Activated CD4-positive, alpha-beta T cell treated with anti-CD3 and anti-CD28 coated beads, Interleukin-2, amount 10 ng/mL, durations not matched to agents 24 days and 14 days (primary cell): ENCODE measurements around the gene IL20RB. TPM values are rescaled to one million over a fixed set of nuclear protein-coding genes. Genes with fewer than 3 reads are reported as not detected.

Experiments
- DNase-seq: peaks from one replicate; pipeline ENCODE4 v3.0.0; 2022
- H3K27ac Mint-ChIP-seq: one replicate; pipeline ENCODE4 v1.8.0; 2022; ENCODE audit warnings: mild to moderate bottlenecking, mixed read lengths
- H3K27me3 Mint-ChIP-seq: one replicate; pipeline ENCODE4 v1.8.0; 2022; ENCODE audit warnings: mixed read lengths
- H3K36me3 Mint-ChIP-seq: one replicate; pipeline ENCODE4 v1.8.0; 2022; ENCODE audit warnings: low read depth, mild to moderate bottlenecking, mixed read lengths
- H3K4me1 Mint-ChIP-seq: one replicate; pipeline ENCODE4 v1.8.0; 2021; ENCODE audit warnings: mixed read lengths
- H3K4me3 Mint-ChIP-seq: one replicate; pipeline ENCODE4 v1.8.0; 2022; ENCODE audit warnings: mild to moderate bottlenecking, moderate library complexity, mixed read lengths
- H3K9me3 Mint-ChIP-seq: one replicate; pipeline ENCODE4 v1.8.0; 2021; ENCODE audit warnings: mixed read lengths
- intact Hi-C: fragments of 100-400 bp; cut with micrococcal nuclease; formaldehyde crosslinking; loops from one replicate; pipeline ENCODE4 v1.15.1; 2023
- total RNA-seq: library from RNA; stranded (reverse); gene quantifications from 2 replicates; pipeline ENCODE4 v1.2.3, GENCODE V29; 2022

The IL20RB gene
- total RNA-seq, 1 donor from 2014 or later: 1.8 TPM

DNA sequence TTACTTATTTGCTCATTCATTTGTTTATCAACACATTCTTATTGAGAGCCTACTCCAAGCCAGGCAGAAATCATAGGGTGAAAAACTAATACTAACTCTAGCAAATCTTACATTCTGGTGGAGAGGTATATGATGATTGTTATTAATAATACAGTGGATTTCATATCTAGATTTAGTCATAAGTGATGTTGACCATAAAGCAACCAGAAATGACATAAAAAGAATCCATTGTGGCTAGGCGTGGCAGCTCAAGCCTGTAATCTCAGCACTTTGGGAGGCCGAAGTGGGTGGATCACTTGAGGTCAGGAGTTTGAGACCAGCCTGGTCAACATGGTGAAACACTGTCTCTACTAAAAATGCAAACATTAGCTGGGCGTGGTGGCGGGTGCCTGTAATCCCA is 26.2 kb upstream of the IL20RB start:
- peaks cover 61% of the 10 kb centered on the region for H3K36me3 Mint-ChIP-seq

DNA sequence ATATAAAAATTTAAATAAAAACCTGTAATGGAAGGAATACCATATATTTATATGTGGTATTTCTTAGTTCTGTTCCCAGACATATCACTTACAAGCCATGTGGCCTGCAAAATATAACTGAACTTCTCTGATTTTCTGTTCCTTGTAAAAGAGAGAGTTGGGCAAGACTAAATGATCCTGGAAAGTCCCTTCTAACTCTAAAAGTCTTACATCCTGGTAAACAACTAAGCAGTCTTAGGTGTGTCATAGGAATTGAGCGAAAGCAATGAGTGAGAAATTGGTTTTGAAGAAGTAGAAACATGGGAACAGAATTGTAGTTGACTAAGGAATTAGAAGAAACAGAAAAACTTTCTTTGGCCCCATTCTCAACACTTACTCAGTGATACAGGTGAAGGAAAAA is 25.3 kb upstream of the IL20RB start:
- Mint-ChIP-seq H3K4me1 (peaks cover 40% of the 10 kb centered on the region), H3K9me3 (no peaks in the 10 kb centered on the region), H3K27ac (peak overlapping the region; percentile 83), H3K27me3 (no peaks in the 10 kb centered on the region), H3K36me3 (peaks cover 64% of the 10 kb centered on the region), H3K4me3 (peak overlapping the region; percentile 12)
- intact Hi-C loops: loop anchor here (2.0 to 5.0 kb wide), 2 partner anchors 14 to 35 kb away; no protein-coding TSS in a partner anchor
- DNase-seq: no peak

More for the DNA sequence above, 26.2 kb upstream of the IL20RB start:
- Mint-ChIP-seq H3K4me1 (peaks cover 39% of the 10 kb centered on the region), H3K27ac (peak overlapping the region; percentile 62), H3K9me3 (peaks cover 3% of the 10 kb centered on the region), H3K27me3 (no peaks in the 10 kb centered on the region), H3K4me3 (no peak overlapping the region)
- intact Hi-C loops: loop anchor here (2.0 to 5.0 kb wide), 2 partner anchors 13 to 34 kb away; no protein-coding TSS in a partner anchor
- DNase-seq: no peak

DNA sequence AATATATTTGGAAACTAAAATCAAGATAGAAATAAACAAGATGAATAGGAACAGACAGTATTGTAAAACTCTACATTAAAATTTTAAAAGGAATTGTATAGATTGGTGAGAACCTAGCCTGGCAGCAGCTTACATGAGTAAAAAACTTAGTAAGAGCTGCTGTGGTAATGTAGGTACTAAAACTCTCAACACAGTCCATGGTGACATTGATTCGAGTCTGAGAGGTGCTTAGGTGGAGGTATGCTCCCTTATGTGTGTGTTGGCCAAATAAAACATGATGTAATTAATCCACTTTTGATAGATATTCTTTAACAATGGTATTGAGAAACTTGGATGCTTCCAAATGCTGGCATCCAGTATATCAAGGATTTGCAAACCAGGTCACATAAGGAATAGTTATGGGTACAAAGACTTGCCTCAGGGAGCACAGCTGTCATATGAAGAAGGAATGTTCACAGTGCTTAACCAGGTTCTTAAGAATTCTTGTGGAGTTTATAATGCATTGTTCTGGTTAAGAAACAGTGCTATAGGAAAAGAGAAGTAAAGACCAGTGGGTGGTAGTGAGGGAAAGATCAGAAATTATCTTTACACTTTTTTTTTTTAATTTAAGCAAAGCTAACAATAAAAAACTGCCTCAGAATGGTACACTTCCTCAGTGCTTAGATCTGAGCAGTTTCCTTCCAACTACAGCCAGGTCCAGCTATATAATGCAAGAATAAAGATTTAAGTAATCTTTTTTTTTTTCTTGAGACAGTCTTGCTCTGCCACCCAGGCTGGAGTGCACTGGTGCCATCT is 24.6 kb upstream of the IL20RB start:
- Mint-ChIP-seq H3K27ac (peak overlapping the region; percentile 83), H3K4me1 (peaks cover 42% of the 10 kb centered on the region), H3K4me3 (peak overlapping the region; percentile 12), H3K27me3 (no peaks in the 10 kb centered on the region), H3K9me3 (no peaks in the 10 kb centered on the region), H3K36me3 (peaks cover 62% of the 10 kb centered on the region)
- intact Hi-C loops: loop anchor here (2.0 to 5.0 kb wide), 2 partner anchors 14 to 36 kb away; no protein-coding TSS in a partner anchor
- no peak for DNase-seq

DNA sequence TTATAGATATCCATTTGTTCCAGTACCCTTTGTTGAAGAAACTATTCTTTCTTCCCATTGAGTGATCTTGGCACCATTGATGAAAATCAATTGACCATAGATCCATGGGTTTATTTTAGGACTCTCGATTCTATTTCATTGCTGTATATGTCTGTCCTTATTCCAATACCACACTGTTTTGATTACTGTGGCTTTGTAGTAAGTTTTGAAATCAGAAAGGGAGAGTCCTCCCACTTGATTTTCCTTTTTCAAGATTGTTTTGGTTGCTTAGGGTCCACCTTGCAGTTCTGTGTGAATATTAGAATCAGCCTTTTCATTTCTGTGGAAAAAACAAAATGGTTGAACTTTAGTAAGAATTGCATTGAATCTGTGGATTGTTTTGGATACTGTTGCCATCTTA is 20.6 kb upstream of the IL20RB start:
- Mint-ChIP-seq H3K4me3 (no peak overlapping the region), H3K36me3 (peaks cover 44% of the 10 kb centered on the region), H3K27ac (no peak overlapping the region), H3K9me3 (no peaks in the 10 kb centered on the region), H3K27me3 (no peaks in the 10 kb centered on the region), H3K4me1 (peaks cover 38% of the 10 kb centered on the region)
- no peak for DNase-seq
- intact Hi-C loops: loop anchor here (5.0 kb wide), 1 partner anchor 75 kb away; the partner anchor contains the start of gene NCK1

DNA sequence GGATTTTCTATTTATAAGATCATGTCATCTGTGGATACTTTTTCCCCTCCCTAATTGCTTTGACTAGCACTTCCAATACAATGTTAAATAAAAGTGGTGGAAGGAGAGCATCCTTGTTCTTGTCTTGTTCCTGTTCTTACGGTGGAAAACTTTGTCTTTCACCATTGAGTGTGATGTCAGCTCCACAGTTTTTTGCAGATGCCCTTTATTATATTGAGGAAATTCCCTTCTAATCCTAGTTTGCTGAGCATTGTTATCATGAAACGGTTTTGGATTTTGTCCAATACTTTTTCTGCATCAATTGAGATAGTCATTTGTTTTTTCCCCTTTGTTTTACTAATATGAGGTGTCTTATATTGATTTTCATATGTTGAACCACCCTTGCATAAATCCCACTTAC is 19.9 kb upstream of the IL20RB start:
- H3K4me3 Mint-ChIP-seq: no peak overlapping the region
- intact Hi-C loops: loop anchor here (5.0 kb wide), 1 partner anchor 76 kb away; the partner anchor contains the start of gene NCK1
- peaks cover 37% of the 10 kb centered on the region for H3K4me1 Mint-ChIP-seq
- DNase-seq: no peak
- no peak overlapping the region for H3K27ac Mint-ChIP-seq
- H3K9me3 Mint-ChIP-seq: no peaks in the 10 kb centered on the region
- no peaks in the 10 kb centered on the region for H3K27me3 Mint-ChIP-seq
- H3K36me3 Mint-ChIP-seq: peaks cover 41% of the 10 kb centered on the region

DNA sequence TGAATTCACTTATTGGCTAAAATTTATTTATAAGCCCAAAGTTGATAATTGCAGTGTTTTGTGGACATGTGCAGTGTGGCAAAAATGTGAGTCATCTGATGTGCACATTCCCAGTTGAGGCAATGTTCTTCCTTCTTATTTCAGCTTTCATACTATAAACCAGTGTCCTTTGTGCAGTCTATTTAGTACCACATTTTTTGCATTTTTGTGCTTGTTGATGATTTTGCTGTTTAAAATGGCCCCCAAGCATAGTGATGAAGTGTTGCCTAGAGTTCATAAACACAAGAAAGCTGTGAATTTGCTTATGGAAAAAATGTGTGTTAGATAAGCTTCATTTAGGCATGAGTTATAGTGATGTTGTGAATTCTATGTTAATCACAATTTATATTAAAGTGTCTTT is 19.4 kb upstream of the IL20RB start:
- Mint-ChIP-seq H3K4me1 (peaks cover 37% of the 10 kb centered on the region), H3K9me3 (no peaks in the 10 kb centered on the region), H3K36me3 (peaks cover 38% of the 10 kb centered on the region), H3K27ac (peak overlapping the region; percentile 40), H3K4me3 (no peak overlapping the region), H3K27me3 (no peaks in the 10 kb centered on the region)
- intact Hi-C loops: loop anchor here (5.0 kb wide), 1 partner anchor 76 kb away; the partner anchor contains the start of gene NCK1
- no peak for DNase-seq

DNA sequence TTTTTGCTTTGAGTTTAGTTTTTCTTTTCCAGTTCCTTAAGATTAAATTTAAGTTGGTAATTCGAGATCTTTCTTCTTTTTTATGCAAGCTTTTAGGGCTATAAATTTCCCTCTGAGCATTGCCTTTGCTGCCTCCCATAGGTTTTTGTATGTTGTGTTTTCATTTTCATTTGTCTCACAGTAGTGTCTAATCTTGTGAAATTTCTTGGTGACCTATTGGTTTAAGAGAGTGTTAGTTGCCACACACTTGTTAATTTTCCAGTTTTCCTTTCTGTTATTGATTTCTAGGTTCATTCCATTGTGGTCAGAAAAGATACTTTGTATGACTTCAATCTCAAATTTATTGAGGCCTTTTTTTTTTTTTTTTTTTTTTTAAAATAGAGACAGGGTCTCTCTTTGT is 18.3 kb upstream of the IL20RB start:
- H3K36me3 Mint-ChIP-seq: peaks cover 34% of the 10 kb centered on the region
- no peaks in the 10 kb centered on the region for H3K9me3 Mint-ChIP-seq
- H3K27me3 Mint-ChIP-seq: no peaks in the 10 kb centered on the region
- peak overlapping the region; percentile 10 for H3K4me3 Mint-ChIP-seq
- H3K4me1 Mint-ChIP-seq: peaks cover 40% of the 10 kb centered on the region
- intact Hi-C loops: loop anchor here (5.0 kb wide), 1 partner anchor 77 kb away; the partner anchor contains the start of gene NCK1
- no peak for DNase-seq
- H3K27ac Mint-ChIP-seq: peak overlapping the region; percentile 18

DNA sequence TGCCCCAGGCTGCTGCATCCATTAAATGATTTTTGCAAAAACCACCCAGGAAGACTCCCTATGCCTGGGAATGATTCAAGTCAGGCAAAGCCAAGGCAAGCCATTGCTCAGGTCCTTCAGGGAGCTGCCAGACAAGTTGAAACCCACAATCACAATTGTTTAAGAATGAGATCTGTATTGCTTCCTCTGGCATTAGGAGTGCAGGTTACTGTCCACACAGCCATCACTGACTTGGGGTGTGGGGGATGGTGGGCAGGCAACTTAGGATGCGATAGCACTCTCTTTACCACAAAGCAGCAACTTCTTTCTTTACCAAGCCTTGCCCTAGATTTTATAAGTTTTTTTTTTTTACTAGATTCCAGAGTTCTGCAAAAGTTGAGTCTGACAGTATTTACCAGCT is 15.0 kb upstream of the IL20RB start:
- no peaks in the 10 kb centered on the region for H3K27me3 Mint-ChIP-seq
- H3K4me1 Mint-ChIP-seq: peaks cover 33% of the 10 kb centered on the region
- no peak overlapping the region for H3K4me3 Mint-ChIP-seq
- H3K36me3 Mint-ChIP-seq: peaks cover 27% of the 10 kb centered on the region
- intact Hi-C loops: no loop called here
- DNase-seq: no peak
- no peaks in the 10 kb centered on the region for H3K9me3 Mint-ChIP-seq
- H3K27ac Mint-ChIP-seq: no peak overlapping the region

DNA sequence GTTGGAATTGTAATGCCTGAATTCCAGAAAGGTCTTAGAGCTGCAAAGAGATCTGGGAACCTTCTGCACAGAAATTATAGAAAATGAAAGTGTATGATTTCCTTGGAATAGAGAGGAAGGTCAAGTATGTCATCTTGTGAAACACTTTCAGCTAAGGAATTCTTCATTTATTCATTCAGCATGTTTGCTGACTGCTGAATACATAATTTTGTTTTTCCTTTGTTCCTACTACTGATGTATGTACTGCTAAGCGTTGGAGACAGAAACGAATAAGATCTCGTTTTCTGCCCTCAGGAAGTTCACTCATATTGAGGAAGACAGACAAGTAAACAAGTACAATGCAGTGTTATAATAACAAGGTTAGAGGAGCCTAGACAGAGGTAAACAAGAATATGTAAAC is 14.3 kb upstream of the IL20RB start:
- intact Hi-C loops: no loop called here
- Mint-ChIP-seq H3K36me3 (peaks cover 27% of the 10 kb centered on the region), H3K4me3 (no peak overlapping the region), H3K27ac (no peak overlapping the region), H3K9me3 (no peaks in the 10 kb centered on the region), H3K4me1 (peaks cover 27% of the 10 kb centered on the region), H3K27me3 (no peaks in the 10 kb centered on the region)
- no peak for DNase-seq

DNA sequence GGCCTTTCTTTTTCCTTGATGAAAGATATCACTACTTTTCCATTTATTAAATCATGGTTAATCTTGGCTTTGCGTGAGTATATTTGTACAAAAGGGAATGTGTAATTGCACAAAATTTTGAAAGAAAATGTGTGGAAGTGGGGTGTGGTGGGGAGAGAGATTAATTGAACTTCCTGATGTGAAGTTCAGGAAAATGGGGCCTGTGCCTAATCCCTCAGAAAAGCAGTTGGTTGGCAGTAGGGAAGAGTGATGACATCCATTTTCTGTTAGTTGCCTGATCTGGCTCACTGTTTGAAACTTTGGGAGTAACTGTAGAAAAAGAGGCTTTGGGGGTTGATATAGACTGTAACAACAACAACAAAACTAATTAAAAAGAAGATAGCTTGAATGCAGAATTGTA is 10.8 kb upstream of the IL20RB start:
- no peak overlapping the region for H3K27ac Mint-ChIP-seq
- DNase-seq: no peak
- intact Hi-C loops: no loop called here
- H3K9me3 Mint-ChIP-seq: no peaks in the 10 kb centered on the region
- H3K36me3 Mint-ChIP-seq: peaks cover 29% of the 10 kb centered on the region
- H3K4me3 Mint-ChIP-seq: no peak overlapping the region
- peaks cover 18% of the 10 kb centered on the region for H3K4me1 Mint-ChIP-seq
- no peaks in the 10 kb centered on the region for H3K27me3 Mint-ChIP-seq

DNA sequence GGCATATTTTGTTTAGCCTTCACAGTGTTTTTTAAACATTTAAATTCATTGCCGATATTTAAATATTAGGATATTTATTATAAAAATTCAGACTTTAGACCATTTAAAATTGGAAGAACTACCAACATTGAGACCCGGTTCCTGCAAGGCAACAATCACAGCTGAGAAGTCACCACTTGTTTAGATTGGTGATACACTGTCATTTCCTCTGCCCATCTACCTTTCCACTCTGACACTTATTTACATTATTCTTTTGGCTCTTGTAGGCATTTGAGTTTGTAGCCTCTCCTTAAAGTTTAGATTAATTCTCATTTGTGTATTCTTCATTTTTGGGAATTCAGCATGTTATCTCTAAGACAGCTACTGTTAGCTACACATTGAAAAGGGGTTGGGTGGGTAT is 10.3 kb upstream of the IL20RB start:
- Mint-ChIP-seq H3K4me1 (peaks cover 17% of the 10 kb centered on the region), H3K27me3 (no peaks in the 10 kb centered on the region), H3K9me3 (no peaks in the 10 kb centered on the region), H3K36me3 (peaks cover 30% of the 10 kb centered on the region), H3K4me3 (no peak overlapping the region), H3K27ac (no peak overlapping the region)
- intact Hi-C loops: no loop called here
- DNase-seq: no peak

DNA sequence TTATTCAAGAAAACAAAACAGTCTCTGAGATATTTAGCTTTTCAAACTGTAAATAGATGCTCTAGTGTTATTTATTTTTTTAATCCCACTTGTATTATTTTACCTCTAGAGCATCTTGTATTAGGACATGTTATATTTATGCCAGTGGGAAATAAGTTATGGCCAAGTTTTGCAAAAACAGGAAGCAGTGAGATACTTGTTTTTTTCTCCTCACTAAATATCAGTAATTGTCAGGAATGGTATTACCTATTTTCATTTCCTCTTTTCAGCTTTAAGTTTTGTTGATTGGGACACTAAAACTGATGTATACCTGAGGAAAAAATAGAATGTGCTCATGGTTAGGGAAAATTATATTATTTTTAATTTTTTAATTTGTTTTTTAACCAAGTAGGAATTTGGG is 8.6 kb upstream of the IL20RB start:
- Mint-ChIP-seq H3K4me1 (peaks cover 4% of the 10 kb centered on the region), H3K4me3 (no peak overlapping the region), H3K27ac (no peak overlapping the region), H3K27me3 (no peaks in the 10 kb centered on the region), H3K9me3 (no peaks in the 10 kb centered on the region), H3K36me3 (peaks cover 27% of the 10 kb centered on the region)
- no peak for DNase-seq
- intact Hi-C loops: no loop called here

DNA sequence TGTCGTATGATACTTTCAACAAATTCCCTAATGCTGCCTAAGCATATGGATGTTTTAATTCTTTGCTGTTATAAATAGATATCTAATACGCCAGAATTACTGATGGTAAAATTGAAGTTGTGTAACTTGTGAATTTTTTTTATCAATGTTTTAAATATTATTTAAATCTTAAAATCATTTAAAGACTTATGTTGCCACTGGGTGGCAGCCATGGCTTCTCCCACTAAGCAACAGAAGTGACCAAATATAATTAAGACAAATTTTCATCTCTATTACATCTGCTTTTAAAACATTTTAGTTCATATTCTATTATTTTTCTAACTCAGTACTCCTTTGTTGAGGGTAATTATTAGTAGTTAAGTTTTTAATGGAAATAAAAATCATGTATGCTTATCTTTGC is 8.1 kb upstream of the IL20RB start:
- H3K36me3 Mint-ChIP-seq: peaks cover 24% of the 10 kb centered on the region
- H3K4me3 Mint-ChIP-seq: no peak overlapping the region
- H3K9me3 Mint-ChIP-seq: no peaks in the 10 kb centered on the region
- no peak overlapping the region for H3K27ac Mint-ChIP-seq
- H3K4me1 Mint-ChIP-seq: peaks cover 7% of the 10 kb centered on the region
- DNase-seq: no peak
- no peaks in the 10 kb centered on the region for H3K27me3 Mint-ChIP-seq
- intact Hi-C loops: no loop called here

DNA sequence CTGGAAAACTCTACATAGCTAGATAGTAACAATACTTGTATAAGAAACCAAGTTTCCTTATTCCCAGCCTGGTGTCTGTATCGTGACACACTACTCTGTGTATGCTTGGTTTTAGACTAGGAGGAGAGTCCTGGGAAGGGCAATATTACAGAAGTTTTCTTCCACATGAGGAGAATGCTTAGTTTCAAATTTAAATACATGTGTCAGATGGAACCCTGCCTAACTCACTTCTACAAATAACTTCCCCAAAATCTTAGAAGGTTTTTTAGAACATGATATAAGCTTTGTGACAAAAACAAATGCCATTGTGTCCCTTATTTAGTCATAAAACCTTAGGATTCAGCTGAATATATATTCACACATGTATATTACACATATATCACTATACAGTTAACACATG is 7.2 kb upstream of the IL20RB start:
- no peaks in the 10 kb centered on the region for H3K9me3 Mint-ChIP-seq
- no peak overlapping the region for H3K27ac Mint-ChIP-seq
- intact Hi-C loops: no loop called here
- no peak overlapping the region for H3K4me3 Mint-ChIP-seq
- H3K4me1 Mint-ChIP-seq: peaks cover 13% of the 10 kb centered on the region
- no peaks in the 10 kb centered on the region for H3K27me3 Mint-ChIP-seq
- H3K36me3 Mint-ChIP-seq: peaks cover 21% of the 10 kb centered on the region
- DNase-seq: no peak
